ENCODE data around the gene CAMKK2. TPM values are rescaled to one million over a fixed set of nuclear protein-coding genes. Genes with fewer than 3 reads are reported as not detected.

CAMKK2 gene
- total RNA-seq, 1 donor from 2014 or later: 33.7 TPM

DNA sequence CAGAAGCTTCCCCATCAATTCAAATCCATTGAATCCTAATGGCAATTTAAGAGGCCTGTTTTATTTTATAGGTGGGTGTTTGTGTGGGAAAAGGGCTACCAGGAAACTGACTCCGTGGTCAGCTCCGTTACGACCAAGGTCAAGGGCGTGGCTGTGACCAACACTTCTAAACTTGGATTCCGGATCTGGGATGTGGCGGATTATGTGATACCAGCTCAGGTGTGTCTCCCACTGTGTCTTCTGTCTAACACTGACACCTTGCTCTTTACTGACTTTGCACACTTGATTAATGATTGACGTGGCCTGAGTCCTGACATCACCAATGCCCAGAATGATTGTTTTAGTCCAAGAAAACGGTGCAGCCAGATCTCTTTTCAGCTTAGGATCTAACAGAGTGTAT, 79.4 kb downstream of the CAMKK2 start:
- Mint-ChIP-seq H3K4me1 (ENCODE audit: low read depth) (peaks cover 12% of the 10 kb centered on the region), H3K36me3 (ENCODE audit: low read depth) (peaks cover 1% of the 10 kb centered on the region), H3K27me3 (ENCODE audit: low read depth) (no peaks in the 10 kb centered on the region), H3K4me3 (ENCODE audit: unreplicated experiment) (no peak overlapping the region), H3K9me3 (ENCODE audit: low read depth) (no peaks in the 10 kb centered on the region), H3K27ac (ENCODE audit: unreplicated experiment) (no peak overlapping the region)
- DNase-seq (ENCODE audit: low spot score): no peak
- TF ChIP-seq, protein P1, sequence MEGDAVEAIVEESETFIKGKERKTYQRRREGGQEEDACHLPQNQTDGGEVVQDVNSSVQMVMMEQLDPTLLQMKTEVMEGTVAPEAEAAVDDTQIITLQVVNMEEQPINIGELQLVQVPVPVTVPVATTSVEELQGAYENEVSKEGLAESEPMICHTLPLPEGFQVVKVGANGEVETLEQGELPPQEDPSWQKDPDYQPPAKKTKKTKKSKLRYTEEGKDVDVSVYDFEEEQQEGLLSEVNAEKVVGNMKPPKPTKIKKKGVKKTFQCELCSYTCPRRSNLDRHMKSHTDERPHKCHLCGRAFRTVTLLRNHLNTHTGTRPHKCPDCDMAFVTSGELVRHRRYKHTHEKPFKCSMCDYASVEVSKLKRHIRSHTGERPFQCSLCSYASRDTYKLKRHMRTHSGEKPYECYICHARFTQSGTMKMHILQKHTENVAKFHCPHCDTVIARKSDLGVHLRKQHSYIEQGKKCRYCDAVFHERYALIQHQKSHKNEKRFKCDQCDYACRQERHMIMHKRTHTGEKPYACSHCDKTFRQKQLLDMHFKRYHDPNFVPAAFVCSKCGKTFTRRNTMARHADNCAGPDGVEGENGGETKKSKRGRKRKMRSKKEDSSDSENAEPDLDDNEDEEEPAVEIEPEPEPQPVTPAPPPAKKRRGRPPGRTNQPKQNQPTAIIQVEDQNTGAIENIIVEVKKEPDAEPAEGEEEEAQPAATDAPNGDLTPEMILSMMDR (IDR thresholded peaks at IDR 0.05): no peak

DNA sequence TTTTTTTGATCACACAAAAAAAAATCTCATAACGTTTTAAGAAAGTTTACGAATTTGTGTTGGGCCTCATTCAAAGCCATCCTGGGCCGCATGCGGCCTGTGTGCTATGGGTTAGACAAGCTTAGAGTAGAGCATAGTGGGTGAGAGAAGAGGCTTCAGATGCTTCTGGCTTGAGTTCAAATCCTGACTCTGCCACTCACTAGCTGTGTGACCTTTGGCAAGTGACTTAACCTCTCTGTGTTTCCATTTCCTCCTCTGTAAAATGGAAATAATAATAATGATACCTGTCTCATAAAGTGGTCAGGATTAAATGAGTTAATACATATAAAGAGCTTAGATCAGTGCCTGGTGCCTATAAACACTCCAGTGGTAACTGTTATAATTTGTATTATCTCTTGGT, 80.4 kb downstream of the CAMKK2 start:
- TF ChIP-seq, protein P1 (IDR thresholded peaks at IDR 0.05): no peak
- H3K27ac Mint-ChIP-seq (ENCODE audit: unreplicated experiment): no peak overlapping the region
- H3K27me3 Mint-ChIP-seq (ENCODE audit: low read depth): no peaks in the 10 kb centered on the region
- H3K9me3 Mint-ChIP-seq (ENCODE audit: low read depth): no peaks in the 10 kb centered on the region
- H3K4me3 Mint-ChIP-seq (ENCODE audit: unreplicated experiment): no peak overlapping the region
- DNase-seq (ENCODE audit: low spot score): no peak
- peaks cover 1% of the 10 kb centered on the region for H3K36me3 Mint-ChIP-seq (ENCODE audit: low read depth)
- peaks cover 13% of the 10 kb centered on the region for H3K4me1 Mint-ChIP-seq (ENCODE audit: low read depth)

DNA sequence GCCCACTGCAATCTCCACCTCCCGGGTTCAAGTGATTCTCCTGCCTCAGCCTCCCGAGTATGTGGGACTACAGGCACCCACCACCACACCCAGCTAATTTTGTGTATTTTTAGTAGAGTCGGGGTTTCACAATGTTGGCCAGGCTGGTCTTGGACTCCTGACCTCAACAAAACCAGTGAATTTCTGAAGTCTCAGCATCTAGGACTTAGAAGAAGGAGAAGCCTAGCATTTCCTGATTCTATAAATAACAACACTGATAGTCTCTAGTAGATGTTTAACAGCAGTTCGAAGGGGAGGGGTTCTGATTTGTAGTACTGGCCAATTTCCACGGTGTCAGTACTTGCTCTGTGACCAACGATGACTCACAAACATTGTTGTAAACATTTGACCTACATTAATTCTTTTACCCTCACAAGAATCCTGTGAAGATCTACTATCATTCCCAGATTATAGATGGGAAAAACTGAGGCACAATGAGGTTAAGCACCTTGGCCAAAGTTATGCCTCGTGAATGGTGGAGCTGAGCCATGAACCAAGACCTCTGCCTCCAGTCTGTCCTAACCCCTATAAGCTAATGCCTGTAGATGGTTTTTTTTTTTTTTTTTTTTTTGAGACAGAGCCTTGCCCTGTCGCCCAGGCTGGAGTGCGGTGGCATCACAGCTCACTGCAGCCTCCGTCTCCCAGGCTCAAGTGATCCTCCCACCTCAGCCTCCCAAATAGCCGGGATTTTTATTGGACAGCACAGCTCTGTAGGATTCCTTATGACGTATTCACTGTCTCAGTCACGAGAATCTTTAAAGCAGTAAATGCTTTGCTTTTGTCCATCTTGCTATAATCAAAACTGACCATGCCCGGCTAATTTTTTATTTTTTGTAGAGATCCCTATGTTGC, 81.4 kb downstream of the CAMKK2 start:
- TF ChIP-seq, protein P1 (IDR thresholded peaks at IDR 0.05): no peak
- no peak overlapping the region for H3K4me3 Mint-ChIP-seq (ENCODE audit: unreplicated experiment)
- H3K4me1 Mint-ChIP-seq (ENCODE audit: low read depth): peaks cover 20% of the 10 kb centered on the region
- peak overlapping the region; percentile 25 for H3K27ac Mint-ChIP-seq (ENCODE audit: unreplicated experiment)
- H3K27me3 Mint-ChIP-seq (ENCODE audit: low read depth): no peaks in the 10 kb centered on the region
- peak; percentile 8 for DNase-seq (ENCODE audit: low spot score)
- no peaks in the 10 kb centered on the region for H3K9me3 Mint-ChIP-seq (ENCODE audit: low read depth)
- peaks cover 1% of the 10 kb centered on the region for H3K36me3 Mint-ChIP-seq (ENCODE audit: low read depth)

DNA sequence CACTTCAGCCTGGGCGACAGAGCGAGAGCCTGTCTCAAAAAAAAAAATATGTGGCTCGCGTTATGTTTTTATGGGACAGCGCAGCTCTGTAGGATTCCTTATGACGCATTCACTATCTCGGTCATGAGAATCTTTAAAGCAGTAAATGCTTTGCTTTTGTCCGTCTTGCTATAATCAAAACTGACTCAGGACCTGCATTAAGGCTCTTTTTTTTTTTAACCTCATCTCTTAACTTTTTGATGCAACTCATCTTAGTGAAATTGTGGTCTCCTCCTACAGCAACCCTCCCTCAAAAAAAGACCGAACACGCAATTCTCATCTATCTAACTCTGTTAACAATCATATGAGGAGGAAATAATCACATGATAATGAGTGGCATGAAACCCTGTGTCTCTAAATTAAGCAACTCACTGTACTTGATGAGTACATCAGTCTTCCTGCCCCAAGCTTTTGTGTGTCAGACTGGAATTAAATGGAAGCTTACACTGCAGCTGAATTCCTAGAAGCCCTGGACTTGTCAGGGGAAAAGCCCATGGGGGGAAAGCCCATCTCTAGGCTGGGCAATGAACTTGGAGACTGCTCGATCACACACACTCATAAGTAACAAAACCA, 82.2 kb downstream of the CAMKK2 start:
- Mint-ChIP-seq H3K9me3 (ENCODE audit: low read depth) (no peaks in the 10 kb centered on the region), H3K27ac (ENCODE audit: unreplicated experiment) (peak overlapping the region; percentile 4)

DNA sequence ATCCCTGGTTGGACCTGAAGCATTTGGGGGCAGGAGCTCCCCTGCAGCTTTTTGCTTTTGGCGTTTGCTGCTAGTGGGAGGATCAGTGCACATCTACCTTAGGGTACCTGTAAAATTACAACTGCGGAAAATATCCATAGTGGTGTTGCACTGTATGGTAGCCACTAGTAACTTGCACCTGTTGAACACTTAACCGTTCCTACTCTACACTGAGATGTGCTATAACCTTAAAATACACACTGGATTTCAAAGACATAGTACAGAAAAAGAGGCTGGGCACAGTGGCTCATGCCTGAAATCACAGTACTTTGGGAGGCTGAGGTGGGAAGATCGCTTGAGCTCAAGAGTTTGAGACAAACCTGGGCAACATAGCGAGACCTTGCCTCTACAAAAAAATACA, 83.6 kb downstream of the CAMKK2 start:
- Mint-ChIP-seq H3K27me3 (ENCODE audit: low read depth) (no peaks in the 10 kb centered on the region), H3K36me3 (ENCODE audit: low read depth) (no peaks in the 10 kb centered on the region), H3K4me3 (ENCODE audit: unreplicated experiment) (no peak overlapping the region), H3K9me3 (ENCODE audit: low read depth) (no peaks in the 10 kb centered on the region), H3K27ac (ENCODE audit: unreplicated experiment) (no peak overlapping the region), H3K4me1 (ENCODE audit: low read depth) (peaks cover 25% of the 10 kb centered on the region)
- TF ChIP-seq, protein P1 (IDR thresholded peaks at IDR 0.05): no peak
- no peak for DNase-seq (ENCODE audit: low spot score)

More for the DNA sequence above, 82.2 kb downstream of the CAMKK2 start:
- no peak for DNase-seq (ENCODE audit: low spot score)
- Mint-ChIP-seq H3K36me3 (ENCODE audit: low read depth) (peaks cover 1% of the 10 kb centered on the region), H3K4me1 (ENCODE audit: low read depth) (peaks cover 23% of the 10 kb centered on the region), H3K4me3 (ENCODE audit: unreplicated experiment) (no peak overlapping the region), H3K27me3 (ENCODE audit: low read depth) (no peaks in the 10 kb centered on the region)
- TF ChIP-seq, protein P1 (IDR thresholded peaks at IDR 0.05): no peak

Measured in chondrocyte (in vitro differentiated cells).